Testis (tissue), 2 donors: ENCODE measurements around the gene UBE2E2.

Experiments used
- CTCF ChIP-seq, 3 experiments: fragments of 450-650 bp in 2 of 3; fragments of 200-600 bp in 1 of 3; sonication (generic) in 1 of 3; IDR thresholded peaks; one replicate each; pipeline ENCODE4 v1.5.1; 2016 to 2019; ENCODE audit warnings: antibody characterized with exemption in 3 of 3, mild to moderate bottlenecking in 2 of 3, moderate library complexity in 1 of 3
- POLR2A ChIP-seq: fragments of 450-650 bp; IDR thresholded peaks from one replicate; pipeline ENCODE4 v1.6.1; 2017; ENCODE audit warnings: antibody characterized with exemption, mild to moderate bottlenecking, moderate library complexity

GRCh38 chr3:23385327-23385726 is 182.2 kb downstream of the UBE2E2 start:
- TF ChIP-seq CTCF (IDR thresholded peaks at IDR 0.05): no peak
- TF ChIP-seq POLR2A: no peak
